NCI-H460 (cell line): ENCODE measurements around the gene THBS1. TPM values are rescaled to one million over a fixed set of nuclear protein-coding genes. Genes with fewer than 3 reads are reported as not detected.

Source experiments
- DNase-seq: peaks from one replicate; pipeline ENCODE4 v3.0.0-alpha.2; 2016; ENCODE audit warnings: low read depth; ENCODE audit errors: extremely low read depth
- total RNA-seq: library from RNA; depleted of rRNA; stranded (reverse); fragments of >200 nt; shearing (Covaris generic); gene quantifications from 2 replicates; pipeline ENCODE4 v1.2.3, GENCODE V29; 2014; rRNA removed

Gene THBS1
- total RNA-seq, 1 experiment from 2014 or later, result 0.35 TPM

GRCh38 chr15:39627451-39628143 is 46.7 kb downstream of the THBS1 start:
- no peak for DNase-seq

GRCh38 chr15:39628144-39628508 is 47.2 kb downstream of the THBS1 start:
- DNase-seq, result no peak

GRCh38 chr15:39628546-39629257 is 47.8 kb downstream of the THBS1 start:
- no peak for DNase-seq

- DNase-seq, result no peak
These were observed 48.5 kb downstream of the THBS1 start for GRCh38 chr15:39629371-39629770.

GRCh38 chr15:39629906-39630305 is 49.0 kb downstream of the THBS1 start:
- no peak for DNase-seq

- no peak for DNase-seq
These were observed 50.5 kb downstream of the THBS1 start for GRCh38 chr15:39631357-39631756.

GRCh38 chr15:39638041-39638440 is 57.2 kb downstream of the THBS1 start:
- DNase-seq, result no peak

- DNase-seq, result no peak
These were observed 58.2 kb downstream of the THBS1 start for GRCh38 chr15:39639037-39639436.

- no peak for DNase-seq
These were observed 59.8 kb downstream of the THBS1 start for GRCh38 chr15:39640665-39641064.

GRCh38 chr15:39641191-39641889 is 60.5 kb downstream of the THBS1 start:
- no peak for DNase-seq

GRCh38 chr15:39642011-39642640 is 61.2 kb downstream of the THBS1 start:
- no peak for DNase-seq

- DNase-seq, result no peak
These were observed 62.8 kb downstream of the THBS1 start for GRCh38 chr15:39643727-39644126.

- DNase-seq, result no peak
These were observed 63.3 kb downstream of the THBS1 start for GRCh38 chr15:39644136-39644535.

- DNase-seq, result no peak
These were observed 64.5 kb downstream of the THBS1 start for GRCh38 chr15:39645138-39645975.

GRCh38 chr15:39645976-39646257 is 65.0 kb downstream of the THBS1 start:
- DNase-seq, result no peak

- DNase-seq, result no peak
These were observed 65.5 kb downstream of the THBS1 start for GRCh38 chr15:39646425-39646824.

Other genes starting within 250 kb of the THBS1 start
- 0.40 and 0.52 TPM in 2 replicates for gene FSIP1, start 201.8 kb downstream of the THBS1 start, total RNA-seq